HG02870 (cell line): Measurements from ENCODE around the gene DOC2A.
"Not testable (repeated sequence)": the region's sequence is repeated elsewhere in the genome, so short reads cannot be mapped to it uniquely, and the experiment has no call there.

Experiments
- ATAC-seq: cut with Tn5 transposase; IDR thresholded peaks from one replicate; pipeline ENCODE4 v1.9.1; 2021; ENCODE audit warnings: mild to moderate bottlenecking, moderate library complexity; ENCODE audit not compliant: unreplicated experiment

The DOC2A gene

GRCh38 chr16:29974291-29975133, 36.3 kb downstream of the DOC2A start:
- no peak for ATAC-seq

- peak; percentile 94 for ATAC-seq
Observed at GRCh38 chr16:29973384-29974246, 37.2 kb downstream of the DOC2A start, which contains the start of gene TAOK2. Gene TAOK2, plus strand, starts transcription at chr16:29973868. Its CDS starts 3,905 bp downstream, at chr16:29977773.

GRCh38 chr16:29972992-29973383, 37.8 kb downstream of the DOC2A start:
- ATAC-seq: no peak

DNA sequence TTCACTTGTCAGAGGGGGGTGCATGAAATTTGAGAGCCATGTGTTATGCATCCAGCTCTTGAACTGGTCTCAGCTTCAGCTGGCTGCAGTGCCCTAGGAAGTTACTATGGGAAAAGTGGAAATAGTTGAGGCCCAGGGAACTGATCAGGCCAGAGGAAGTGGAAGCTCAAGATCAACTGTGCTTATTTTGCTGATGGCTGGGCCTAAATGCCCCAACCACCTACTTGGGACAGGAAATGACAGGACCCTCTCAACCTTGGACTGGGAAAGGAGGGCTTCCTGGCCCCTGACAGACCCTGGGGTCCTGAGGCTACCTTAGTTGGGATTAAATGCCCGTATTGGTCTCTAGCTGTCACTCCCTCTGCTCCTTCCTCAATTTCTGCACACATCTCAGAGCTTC, 38.3 kb downstream of the DOC2A start:
- ATAC-seq: no peak

DNA sequence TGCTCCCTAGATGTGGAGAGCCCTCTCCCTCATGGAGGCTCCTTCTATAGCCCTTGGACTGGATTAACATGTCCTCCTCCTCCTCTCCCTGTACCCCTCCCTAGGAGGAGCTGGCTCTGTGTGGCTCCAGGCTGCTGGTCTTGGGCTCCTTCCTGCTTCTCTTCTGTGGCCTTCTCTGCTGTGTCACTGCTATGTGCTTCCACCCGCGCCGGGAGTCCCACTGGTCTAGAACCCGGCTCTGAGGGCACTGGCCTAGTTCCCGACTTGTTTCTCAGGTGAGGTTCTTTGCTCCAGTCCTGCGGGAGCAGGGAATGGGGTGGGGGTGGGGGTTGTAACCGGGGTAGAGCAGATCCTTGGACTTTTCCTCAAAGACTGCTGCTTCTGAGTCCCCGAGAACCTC, 39.5 kb downstream of the DOC2A start:
- no peak for ATAC-seq

DNA sequence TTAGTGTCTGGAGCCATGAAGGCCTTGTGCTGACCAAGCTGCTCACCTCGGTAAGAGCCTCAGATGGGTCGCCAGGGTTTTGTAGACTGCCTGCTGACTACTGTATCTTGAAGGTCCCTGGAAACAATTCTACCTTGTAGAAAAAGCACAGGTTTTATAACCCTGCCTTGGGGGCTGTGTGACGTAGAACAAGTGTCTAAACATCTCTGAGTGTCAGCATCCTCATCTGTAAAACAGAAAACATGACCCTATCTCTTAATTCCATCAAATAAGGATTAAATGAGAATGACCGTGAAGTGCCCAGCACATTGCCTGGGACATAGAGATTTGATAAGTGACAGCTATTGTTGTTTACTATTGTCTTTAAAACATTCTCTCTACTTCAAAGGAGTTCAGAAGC, 42.6 kb downstream of the DOC2A start:
- no peak for ATAC-seq

- no peak for ATAC-seq
Observed at GRCh38 chr16:29963021-29963743, 47.6 kb downstream of the DOC2A start.

GRCh38 chr16:29962344-29962994, 48.4 kb downstream of the DOC2A start:
- no peak for ATAC-seq

DNA sequence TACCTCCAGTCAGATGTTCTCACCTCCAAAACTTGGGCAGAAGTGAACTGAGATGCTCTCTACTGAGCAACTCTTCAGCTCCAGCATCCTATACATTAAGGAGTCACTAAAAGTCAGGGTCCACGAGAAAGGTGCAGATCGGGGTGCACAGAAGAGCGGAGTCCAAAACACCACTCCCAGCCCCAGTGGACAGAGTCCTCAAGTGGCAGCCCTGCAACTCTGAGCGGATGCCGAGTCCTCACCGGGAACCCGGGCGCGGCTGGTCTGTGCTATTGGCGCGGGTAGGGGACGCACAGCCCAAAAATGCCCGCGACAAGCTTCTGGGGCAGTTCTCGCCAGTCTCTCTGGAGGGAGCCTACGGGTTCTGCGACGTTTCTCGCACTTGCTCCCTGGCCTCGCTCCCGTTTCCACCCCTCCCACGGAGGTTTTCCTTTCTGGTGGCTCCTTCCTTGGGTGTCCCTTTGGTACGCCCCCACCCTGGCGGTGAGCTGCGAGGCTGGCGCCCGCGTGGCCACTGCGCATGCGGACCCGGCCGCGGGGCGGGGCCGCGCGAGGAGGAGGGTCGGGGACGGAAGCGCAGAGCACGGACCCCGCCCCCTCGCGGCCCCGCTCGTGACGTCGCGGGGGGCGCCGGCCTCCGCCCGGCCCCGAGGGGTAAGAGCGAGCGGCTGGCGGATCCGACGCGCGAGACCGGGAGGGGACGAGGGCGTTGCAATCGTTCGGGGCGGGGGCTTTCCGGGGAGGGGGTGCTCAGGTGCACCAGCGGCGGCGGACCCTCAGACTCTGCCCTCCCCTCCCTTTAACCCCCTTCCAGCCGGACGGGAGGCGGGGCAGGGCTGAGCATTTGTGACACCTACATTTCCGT, 49.1 kb downstream of the DOC2A start, which contains the start of gene TMEM219:
TMEM219 (plus strand) TSS at position 601 of the 865 bp plus-strand sequence. CDS start 1,065 bp downstream, outside the sequence.
- peak; percentile 87 for ATAC-seq

GRCh38 chr16:29961127-29961478, 49.7 kb downstream of the DOC2A start:
- no peak for ATAC-seq

GRCh38 chr16:29959821-29960220, 51.0 kb downstream of the DOC2A start:
- not testable (repeated sequence) for ATAC-seq

DNA sequence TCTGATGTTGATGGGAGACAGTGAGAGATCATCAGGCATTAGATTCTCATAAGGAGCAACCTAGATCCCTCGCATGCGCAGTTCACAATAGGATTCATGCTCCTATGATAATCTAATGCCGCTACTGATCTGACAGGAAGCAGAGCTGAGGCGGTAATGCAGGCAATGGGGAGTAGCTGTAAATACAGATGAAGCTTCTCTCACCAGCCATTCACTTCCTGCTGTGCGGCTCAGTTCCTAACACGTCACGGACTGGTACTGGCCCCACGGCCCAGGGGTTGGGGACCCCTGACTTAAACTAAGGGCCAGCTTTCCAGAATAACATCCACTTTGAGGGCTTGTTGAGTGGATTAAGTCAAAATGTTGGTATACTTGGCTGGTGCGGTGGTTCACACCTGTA, 51.5 kb downstream of the DOC2A start:
- ATAC-seq: no peak

DNA sequence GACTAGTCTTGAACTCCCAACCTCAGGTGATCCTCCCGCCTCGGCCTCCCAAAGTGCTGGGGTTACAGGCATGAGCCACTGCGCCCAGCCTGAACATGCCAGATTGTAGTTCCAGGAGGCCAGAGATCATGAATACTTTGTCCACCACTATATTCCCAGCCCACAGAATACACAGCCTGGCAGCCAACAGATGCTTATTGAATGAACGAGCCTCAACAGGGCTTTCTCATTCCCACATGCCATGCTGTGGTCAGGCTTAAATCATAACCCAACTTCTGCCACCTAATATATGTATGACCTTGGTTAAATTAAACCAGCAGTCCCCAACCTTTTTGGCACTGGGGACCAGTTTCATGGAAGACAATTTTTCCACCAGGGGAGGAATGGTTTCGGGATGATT, 52.1 kb downstream of the DOC2A start:
- ATAC-seq: no peak
